Left lung (tissue), 14 donors: ENCODE data around the gene FNDC3B. TPM values are rescaled to one million over a fixed set of nuclear protein-coding genes. Genes with fewer than 3 reads are reported as not detected.
A peak's percentile ranks its signal among the peaks of the same experiment; 100 is the strongest.
"Not testable (repeated sequence)": the region's sequence is repeated elsewhere in the genome, so short reads cannot be mapped to it uniquely, and the experiment has no call there.

Source experiments
- ATAC-seq: fragments of 200-7000 bp; cut with Tn5 transposase; one replicate; pipeline ENCODE4 v1.9.1; 2020; ENCODE audit warnings: moderate library complexity
- DNase-seq, 4 donors: peaks; one replicate each; pipeline ENCODE4 v3.0.0-alpha.2; 2013 to 2020
- H3K27ac ChIP-seq, 2 donors: fragments of 200-600 bp; sonication (generic) in 1 of 2; one replicate each; pipeline versions ENCODE4 v1.5.0 to v1.8.0; 2020 to 2021
- H3K27me3 ChIP-seq, 2 donors: fragments of 200-600 bp; sonication (generic) in 1 of 2; one replicate each; pipeline versions ENCODE4 v1.5.0 to v1.8.0; 2020 to 2021
- H3K36me3 ChIP-seq, 2 donors: fragments of 200-600 bp; sonication (generic) in 1 of 2; one replicate each; pipeline versions ENCODE4 v1.5.0 to v1.8.0; 2020 to 2021
- H3K4me1 ChIP-seq, 2 donors: fragments of 200-600 bp; one replicate each; pipeline ENCODE4 v1.8.0; 2021
- H3K4me3 ChIP-seq, 2 donors: fragments of 200-600 bp; sonication (generic) in 1 of 2; one replicate each; pipeline versions ENCODE4 v1.5.0 to v1.8.0; 2020 to 2021; ENCODE audit warnings: mild to moderate bottlenecking in 1 of 2
- H3K9me3 ChIP-seq, 2 donors: fragments of 200-600 bp; sonication (generic) in 1 of 2; one replicate each; pipeline versions ENCODE4 v1.5.0 to v1.8.0; 2020 to 2021
- CTCF ChIP-seq, 2 donors: fragments of 200-600 bp; sonication (generic) in 1 of 2; IDR thresholded peaks; one replicate each; pipeline versions ENCODE4 v1.5.0 to v1.8.0; 2021; ENCODE audit warnings: antibody characterized with exemption in 2 of 2
- intact Hi-C, 2 donors: fragments of 100-400 bp; cut with DNase I; formaldehyde crosslinking; loops; one replicate each; pipeline versions ENCODE4 v1.11.2 to v1.14.2; 2022
- long read RNA-seq, 12 donors: library from polyadenylated mRNA in 2 of 12; unstranded in 2 of 12; transcript quantifications; one replicate each; pipeline ENCODE4 v2.0.0 and lab custom pipeline, GENCODE V29; 2019 to 2026
- polyA plus RNA-seq, 6 donors: library from polyadenylated mRNA; unstranded; fragments of 120-200 nt; gene quantifications; one replicate each; pipeline ENCODE4 v1.2.1, GENCODE V29; 2013; ENCODE audit not compliant: insufficient read length in 6 of 6
- total RNA-seq, 2 donors: library from RNA; stranded (reverse); fragmentation: NEBNext Ultra II Directional; extraction: Animal tissue kit (Norgen Biotek cat#: 25700); gene quantifications; one replicate each; pipeline ENCODE4 v1.2.1, GENCODE V29; 2021
- donor health status: DM: no; HTN: yes; CAD: no.
- donor health status: DM: no; HTN: no; CAD: no.

FNDC3B gene
- total RNA-seq (100 to 1,000 TPM; 182 to 185 TPM), polyA plus RNA-seq (10 to 100 TPM; 35.2 to 46.3 (median 39.9) TPM)
- long read RNA-seq, donor 1, partial matches to known transcripts: 12 of 13 reads
- long read RNA-seq, donor 1, other reads (novel, unspliced or antisense): 0 of 13 reads
- long read RNA-seq, donor 2, full-length matches to known transcripts: 2 of 14 reads
- long read RNA-seq, donor 2, partial matches to known transcripts: 12 of 14 reads
- long read RNA-seq, donor 2, other reads (novel, unspliced or antisense): 0 of 14 reads
- long read RNA-seq, donor 3, full-length matches to known transcripts: 2 of 2 reads
- long read RNA-seq, donor 3, partial matches to known transcripts: 0 of 2 reads
- long read RNA-seq, donor 3, other reads (novel, unspliced or antisense): 0 of 2 reads
- long read RNA-seq, donor 4, partial matches to known transcripts: 11 of 22 reads
- long read RNA-seq, donor 4, other reads (novel, unspliced or antisense): 5 of 22 reads
- long read RNA-seq, donor 5, full-length matches to known transcripts: 1 of 14 reads
- long read RNA-seq, donor 5, partial matches to known transcripts: 13 of 14 reads
- long read RNA-seq, donor 5, other reads (novel, unspliced or antisense): 0 of 14 reads
- long read RNA-seq, donor 6, full-length matches to known transcripts: 1 of 6 reads
- long read RNA-seq, donor 6, partial matches to known transcripts: 5 of 6 reads
- long read RNA-seq, donor 6, other reads (novel, unspliced or antisense): 0 of 6 reads
- long read RNA-seq, donor 7, full-length matches to known transcripts: 2 of 8 reads
- long read RNA-seq, donor 7, partial matches to known transcripts: 6 of 8 reads
- long read RNA-seq, donor 7, other reads (novel, unspliced or antisense): 0 of 8 reads
- long read RNA-seq, donor 8, full-length matches to known transcripts: 3 of 19 reads
- long read RNA-seq, donor 8, partial matches to known transcripts: 16 of 19 reads
- long read RNA-seq, donor 8, other reads (novel, unspliced or antisense): 0 of 19 reads
- long read RNA-seq, donor 9: 0 reads
- long read RNA-seq, donor 10, partial matches to known transcripts: 1 of 5 reads
- long read RNA-seq, donor 10, other reads (novel, unspliced or antisense): 1 of 5 reads
- long read RNA-seq, donor 11, full-length matches to known transcripts: 5 of 5 reads
- long read RNA-seq, donor 11, partial matches to known transcripts: 0 of 5 reads
- long read RNA-seq, donor 11, other reads (novel, unspliced or antisense): 0 of 5 reads
- long read RNA-seq, donor 12, partial matches to known transcripts: 5 of 5 reads
- long read RNA-seq, donor 12, other reads (novel, unspliced or antisense): 0 of 5 reads

- Histone ChIP-seq H3K9me3 (no peaks in the 10 kb centered on the region), H3K27ac (peak within 1 kb of the TSS; percentile 98 to 99), H3K36me3 (no peaks in the 10 kb centered on the region), H3K4me3 (peak within 1 kb of the TSS; percentile 99), H3K4me1 (peaks cover 8 to 47% of the 10 kb centered on the region in 2 donors), H3K27me3 (no peaks in the 10 kb centered on the region)
- ATAC-seq (peak; percentile 90), DNase-seq (peak; percentile 92 to 95 (median 94))
- no peak for TF ChIP-seq CTCF (IDR thresholded peaks at IDR 0.05)
- intact Hi-C loops: loop anchor here in 1 of 2 donors (5.0 kb wide), 1 partner anchor 88 kb away; no protein-coding TSS in a partner anchor
These were observed at the start of gene FNDC3B for GRCh38 chr3:172039436-172040077. FNDC3B (plus strand) TSS chr3:172039578; CDS start chr3:172112480, 72,902 bp downstream.

- H3K9me3 ChIP-seq, H3K27ac ChIP-seq, H3K4me3 ChIP-seq, H3K27me3 ChIP-seq, intact Hi-C loops, DNase-seq, H3K36me3 ChIP-seq, ATAC-seq: not testable (repeated sequence)
- H3K4me1 ChIP-seq: peaks cover 0 to 16% of the 10 kb centered on the region in 2 donors
These were observed 49.1 kb upstream of the FNDC3B start for GRCh38 chr3:171990239-171990638.

- ATAC-seq (no peak), DNase-seq (no peak)
- intact Hi-C loops: no loop called here
- TF ChIP-seq CTCF (IDR thresholded peaks at IDR 0.05): no peak
- Histone ChIP-seq H3K27me3 (no peaks in the 10 kb centered on the region), H3K4me1 (peaks cover 0 to 6% of the 10 kb centered on the region in 2 donors), H3K4me3 (no peak overlapping the region), H3K36me3 (no peaks in the 10 kb centered on the region), H3K9me3 (peaks cover 0 to 6% of the 10 kb centered on the region in 2 donors), H3K27ac (no peak overlapping the region)
These were observed 48.2 kb upstream of the FNDC3B start for GRCh38 chr3:171991166-171991565.

- Histone ChIP-seq H3K27ac (no peak overlapping the region), H3K27me3 (no peaks in the 10 kb centered on the region), H3K9me3 (peaks cover 0 to 17% of the 10 kb centered on the region in 2 donors), H3K36me3 (no peaks in the 10 kb centered on the region), H3K4me1 (no peaks in the 10 kb centered on the region), H3K4me3 (no peak overlapping the region)
- intact Hi-C loops: no loop called here
- ATAC-seq (no peak), DNase-seq (no peak)
- TF ChIP-seq CTCF (IDR thresholded peaks at IDR 0.05): no peak
These were observed 44.5 kb upstream of the FNDC3B start for GRCh38 chr3:171994646-171995428.
